ENCODE results near the gene MMP11. TPM values are rescaled to one million over a fixed set of nuclear protein-coding genes. Genes with fewer than 3 reads are reported as not detected.
A peak's percentile ranks its signal among the peaks of the same experiment; 100 is the strongest.

The MMP11 gene
- polyA plus RNA-seq, 1 of the 3 experiments (the other 2 are of a cell fraction) = 64.4 TPM

GRCh38 chr22:23827351-23827995 lies 54.8 kb downstream of the MMP11 start (continued):
- TF ChIP-seq REST (IDR thresholded peaks at IDR 0.05; ENCODE audit: low read depth, low read length) (no peak), MXI1 (IDR thresholded peaks at IDR 0.05; ENCODE audit: low read depth, low read length) (no peak), NRF1 (IDR thresholded peaks at IDR 0.05; ENCODE audit: low read depth, low read length) (no peak), FOSL2 (IDR thresholded peaks at IDR 0.05; ENCODE audit: borderline replicate concordance, low read depth) (no peak), USF1 (IDR thresholded peaks at IDR 0.05; ENCODE audit: borderline replicate concordance, low read depth) (no peak), RCOR1 (IDR thresholded peaks at IDR 0.05; ENCODE audit: low read length) (no peak)

GRCh38 chr22:23828800-23829680 lies 56.4 kb downstream of the MMP11 start:
- 97% methylated on average over 10 of the region's 10 CpGs for WGBS (ENCODE audit: low lambda C conversion rate)
- Histone ChIP-seq H3K79me2 (ENCODE audit: insufficient read depth) (peaks cover 21% of the 10 kb centered on the region), H3K4me2 (no peak overlapping the region), H4K20me1 (ENCODE audit: insufficient read depth) (no peaks in the 10 kb centered on the region; the same call in 1 of the 2 replicates), H3K9me2 (no peaks in the 10 kb centered on the region), H3K9me3 (no peaks in the 10 kb centered on the region), H2AFZ (ENCODE audit: low read depth) (no peak overlapping the region), H3K4me1 (ENCODE audit: control insufficient read depth in 1 of 2, insufficient read depth in 2 of 2, low read depth in 1 of 2, low read length in 1 of 2) (peaks cover 0 to 78% of the 10 kb centered on the region in 2 experiments; a peak in 2 of 4 replicates), H3K36me3 (replicated peaks in 1 of 2; ENCODE audit: control insufficient read depth in 1 of 2, insufficient read depth in 2 of 2, low read length in 1 of 2) (peaks cover 25 to 47% of the 10 kb centered on the region in 2 experiments), H3K9ac (no peak overlapping the region), H3K27me3 (ENCODE audit: insufficient read depth) (no peaks in the 10 kb centered on the region), H3K4me3 (ENCODE audit: low read depth in 2 of 2, low read length in 1 of 2) (no peak overlapping the region), H3K27ac (ENCODE audit: low read depth in 2 of 2, low read length in 1 of 2) (peak overlapping the region; percentile 54 to 80; a peak in 3 of 4 replicates), H3F3A (replicated peaks; ENCODE audit: insufficient read depth) (peaks cover 17% of the 10 kb centered on the region)
- ChIA-PET POLR2A (interaction anchor here (2.0 kb wide), 1 partner anchor 17 kb away, joined by 8 read pairs; no protein-coding TSS in a partner anchor), CTCF (interaction anchor here (0.7 to 1.7 kb wide), 4 partner anchors 21 to 29 kb away, joined by 3 to 9 read pairs (median 4); partner anchors contain the start of gene SLC2A11)
- DNase-seq = no peak
- TF ChIP-seq NFIC (IDR thresholded peaks at IDR 0.05; ENCODE audit: borderline replicate concordance) (no peak), TCF12 (IDR thresholded peaks at IDR 0.05) (no peak), CHD2 (IDR thresholded peaks at IDR 0.05; ENCODE audit: low read length, partially characterized antibody) (no peak), PBX3 (IDR thresholded peaks at IDR 0.05) (no peak), FOSL2 (IDR thresholded peaks at IDR 0.05; ENCODE audit: borderline replicate concordance, low read depth) (no peak), RCOR1 (IDR thresholded peaks at IDR 0.05; ENCODE audit: low read length) (no peak), EZH2phosphoT487 (IDR thresholded peaks at IDR 0.05; ENCODE audit: borderline replicate concordance, low read depth) (no peak), EP300 (IDR thresholded peaks at IDR 0.05; ENCODE audit: borderline replicate concordance in 1 of 2, low read depth in 1 of 2, low read length in 1 of 2) (no peak), YY1 (IDR thresholded peaks at IDR 0.05; ENCODE audit: low read depth) (no peak), USF1 (IDR thresholded peaks at IDR 0.05; ENCODE audit: borderline replicate concordance, low read depth) (no peak), MXI1 (IDR thresholded peaks at IDR 0.05; ENCODE audit: low read depth, low read length) (no peak), CTCF (IDR thresholded peaks at IDR 0.05) (no peak), RXRA (IDR thresholded peaks at IDR 0.05; ENCODE audit: borderline replicate concordance, low read depth) (no peak)

All from SK-N-SH (cell line).